Measurements from ENCODE around the gene GIMAP8. TPM values are rescaled to one million over a fixed set of nuclear protein-coding genes. Genes with fewer than 3 reads are reported as not detected.
A peak's percentile ranks its signal among the peaks of the same experiment; 100 is the strongest.

Gene GIMAP8
- total and polyA plus RNA-seq, 7 experiments from 2014 or later = 13.8 to 69.7 (median 52.5) TPM

GRCh38 chr7:150502519-150502918 is 52.1 kb downstream of the GIMAP8 start:
- peak; percentile 95 for ATAC-seq
- no peaks in the 10 kb centered on the region for H3K27me3 Mint-ChIP-seq
- H3K4me1 Mint-ChIP-seq = peaks cover 38 to 98% (median 93%) of the 10 kb centered on the region in 7 donors
- H3K27ac ChIP-seq (ENCODE audit: low read depth, low read length) = peak overlapping the region; percentile 71
- H3K9me3 ChIP-seq (ENCODE audit: control insufficient read depth in 2 of 3, low read length in 3 of 3) = no peaks in the 10 kb centered on the region
- peak overlapping the region; percentile 90 to 98 (median 94) for H3K27ac Mint-ChIP-seq
- H3K4me3 ChIP-seq (ENCODE audit: low read length) = peak overlapping the region; percentile 15
- intact Hi-C loops (cut with micrococcal nuclease) = loop anchor here (1.0 kb wide), 2 partner anchors 8 to 18 kb away; no protein-coding TSS in a partner anchor
- peaks cover 27 to 63% (median 36%) of the 10 kb centered on the region in 5 donors for H3K36me3 Mint-ChIP-seq
- H3K4me3 Mint-ChIP-seq = peak overlapping the region; percentile 55 to 93 (median 70)
- ChIA-PET CTCF (interaction anchor here (0.7 to 2.0 kb wide), 8 partner anchors 9 to 67 kb away, joined by 3 to 9 read pairs (median 4); partner anchors contain the start of gene GIMAP7), POLR2A (interaction anchor here (0.6 to 11.9 kb wide), 16 partner anchors 11 to 253 kb away, joined by 3 to 320 read pairs (median 6); partner anchors contain the start of genes GIMAP1, GIMAP4, GIMAP7 and GIMAP8)
- H3K4me1 ChIP-seq (ENCODE audit: control insufficient read depth in 2 of 2, insufficient read depth in 2 of 2, low read length in 2 of 2) = peaks cover 34 to 46% of the 10 kb centered on the region in 2 donors
- H3K9me3 Mint-ChIP-seq = peaks cover 2 to 45% (median 34%) of the 10 kb centered on the region in 11 donors
- DNase-seq = peak in 7 of 9 donors; percentile 54 to 80 (median 71)
- H3K36me3 ChIP-seq (ENCODE audit: control insufficient read depth in 2 of 3, insufficient read depth in 3 of 3, low read length in 3 of 3) = no peaks in the 10 kb centered on the region
- no peaks in the 10 kb centered on the region for H3K27me3 ChIP-seq (ENCODE audit: control insufficient read depth in 2 of 2, insufficient read depth in 2 of 2, low read length in 2 of 2)

DNA sequence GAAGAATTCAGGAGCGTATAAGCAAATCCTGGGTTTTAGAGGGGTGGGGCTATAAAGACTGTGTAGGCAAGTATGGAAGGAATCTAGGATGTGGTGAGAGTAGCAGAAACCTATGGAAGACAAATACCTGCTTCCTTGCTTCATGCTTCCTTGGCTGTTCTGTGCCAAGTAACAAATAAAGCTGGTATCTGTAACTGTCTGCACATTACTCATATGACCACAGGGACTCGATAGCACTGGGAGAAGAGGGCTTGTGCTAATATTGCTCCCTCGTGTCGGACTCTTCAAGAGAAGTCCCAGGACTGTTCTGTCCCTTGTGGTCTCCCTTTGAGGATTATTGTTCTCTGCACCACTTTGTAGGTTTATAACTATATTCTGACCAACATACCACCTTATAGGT is 52.7 kb downstream of the GIMAP8 start:
- H3K36me3 ChIP-seq (ENCODE audit: control insufficient read depth in 2 of 3, insufficient read depth in 3 of 3, low read length in 3 of 3) = no peaks in the 10 kb centered on the region
- H3K27ac ChIP-seq (ENCODE audit: low read depth, low read length) = peak overlapping the region; percentile 71
- ATAC-seq (no peak), DNase-seq (no peak)
- no peaks in the 10 kb centered on the region for H3K9me3 ChIP-seq (ENCODE audit: control insufficient read depth in 2 of 3, low read length in 3 of 3)
- POLR2A ChIA-PET = interaction anchor here (0.6 to 11.9 kb wide), 15 partner anchors 11 to 241 kb away, joined by 3 to 320 read pairs (median 7); partner anchors contain the start of genes GIMAP1, GIMAP4, GIMAP7 and GIMAP8
- H3K27me3 Mint-ChIP-seq = no peaks in the 10 kb centered on the region
- H3K36me3 Mint-ChIP-seq = peaks cover 21 to 60% (median 29%) of the 10 kb centered on the region in 5 donors
- intact Hi-C loops (cut with micrococcal nuclease) = loop anchor here in 1 of 2 donors (1.0 kb wide), 1 partner anchor 22 kb away; no protein-coding TSS in a partner anchor
- CTCF ChIA-PET = interaction anchor here (1.0 to 2.0 kb wide), 5 partner anchors 12 to 66 kb away, joined by 3 to 9 read pairs (median 4); partner anchors contain the start of gene GIMAP7
- peaks cover 0 to 38% (median 28%) of the 10 kb centered on the region in 11 donors for H3K9me3 Mint-ChIP-seq
- no peaks in the 10 kb centered on the region for H3K27me3 ChIP-seq (ENCODE audit: control insufficient read depth in 2 of 2, insufficient read depth in 2 of 2, low read length in 2 of 2)
- H3K4me1 ChIP-seq (ENCODE audit: control insufficient read depth in 2 of 2, insufficient read depth in 2 of 2, low read length in 2 of 2) = peaks cover 34 to 52% of the 10 kb centered on the region in 2 donors
- H3K4me3 ChIP-seq (ENCODE audit: low read length) = peak overlapping the region; percentile 7
- H3K27ac Mint-ChIP-seq = peak overlapping the region; percentile 90 to 98 (median 94)
- peak overlapping the region; percentile 61 to 93 (median 72) for H3K4me3 Mint-ChIP-seq
- peaks cover 38 to 98% (median 93%) of the 10 kb centered on the region in 7 donors for H3K4me1 Mint-ChIP-seq

DNA sequence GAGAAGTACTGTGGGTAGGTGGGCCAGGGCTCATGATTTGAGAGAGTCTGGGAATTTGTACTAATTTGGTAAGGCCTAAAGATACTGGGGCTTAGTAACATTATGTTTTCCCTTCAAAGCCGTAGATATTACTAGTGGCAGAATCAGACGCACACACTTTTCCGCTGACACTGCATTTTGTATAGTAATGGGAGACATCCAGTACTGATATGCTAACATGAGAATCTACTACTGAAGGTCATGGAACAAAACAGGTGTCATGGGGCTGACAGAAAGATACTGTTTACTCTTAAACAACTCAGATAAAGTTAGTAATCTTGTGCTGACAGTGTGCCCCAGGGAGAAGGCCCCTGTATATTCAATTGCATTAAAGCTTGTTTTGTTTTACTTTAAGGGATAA is 53.2 kb downstream of the GIMAP8 start:
- peak overlapping the region; percentile 7 for H3K4me3 ChIP-seq (ENCODE audit: low read length)
- ChIA-PET POLR2A (interaction anchor here (0.8 to 11.9 kb wide), 11 partner anchors 12 to 245 kb away, joined by 3 to 320 read pairs (median 8); partner anchors contain the start of genes GIMAP1, GIMAP4, GIMAP7 and GIMAP8), CTCF (interaction anchor here (1.6 to 2.0 kb wide), 2 partner anchors 10 to 51 kb away, joined by 4 to 7 read pairs; no protein-coding TSS in a partner anchor)
- Mint-ChIP-seq H3K4me1 (peaks cover 41 to 98% (median 93%) of the 10 kb centered on the region in 7 donors), H3K36me3 (peaks cover 18 to 55% (median 25%) of the 10 kb centered on the region in 5 donors), H3K27ac (peak overlapping the region; percentile 90 to 98 (median 94)), H3K4me3 (peak overlapping the region; percentile 61 to 93 (median 72)), H3K27me3 (no peaks in the 10 kb centered on the region), H3K9me3 (peaks cover 0 to 34% (median 24%) of the 10 kb centered on the region in 11 donors)
- peak in 1 of 9 donors; percentile 72 for DNase-seq
- no peaks in the 10 kb centered on the region for H3K27me3 ChIP-seq (ENCODE audit: control insufficient read depth in 2 of 2, insufficient read depth in 2 of 2, low read length in 2 of 2)
- ATAC-seq = no peak
- no peaks in the 10 kb centered on the region for H3K36me3 ChIP-seq (ENCODE audit: control insufficient read depth in 2 of 3, insufficient read depth in 3 of 3, low read length in 3 of 3)
- no peaks in the 10 kb centered on the region for H3K9me3 ChIP-seq (ENCODE audit: control insufficient read depth in 2 of 3, low read length in 3 of 3)
- peaks cover 34 to 56% of the 10 kb centered on the region in 2 donors for H3K4me1 ChIP-seq (ENCODE audit: control insufficient read depth in 2 of 2, insufficient read depth in 2 of 2, low read length in 2 of 2)
- peak overlapping the region; percentile 71 for H3K27ac ChIP-seq (ENCODE audit: low read depth, low read length)
- intact Hi-C loops (cut with micrococcal nuclease) = loop anchor here in 1 of 2 donors (1.0 kb wide), 1 partner anchor 22 kb away; no protein-coding TSS in a partner anchor

GRCh38 chr7:150507947-150508602 is 57.6 kb downstream of the GIMAP8 start:
- Histone ChIP-seq H3K27me3 (ENCODE audit: control insufficient read depth in 2 of 2, insufficient read depth in 2 of 2, low read length in 2 of 2) (no peaks in the 10 kb centered on the region), H3K4me1 (ENCODE audit: control insufficient read depth in 2 of 2, insufficient read depth in 2 of 2, low read length in 2 of 2) (peaks cover 61 to 93% of the 10 kb centered on the region in 2 donors), H3K4me3 (ENCODE audit: low read length) (peak overlapping the region; percentile 52), H3K27ac (ENCODE audit: low read depth, low read length) (peak overlapping the region; percentile 74), H3K36me3 (ENCODE audit: control insufficient read depth in 2 of 3, insufficient read depth in 3 of 3, low read length in 3 of 3) (no peaks in the 10 kb centered on the region), H3K9me3 (ENCODE audit: control insufficient read depth in 2 of 3, low read length in 3 of 3) (no peaks in the 10 kb centered on the region)
- H3K27ac Mint-ChIP-seq = peak overlapping the region; percentile 92 to 98 (median 95)
- peak in 1 of 9 donors; percentile 22 for DNase-seq
- peak; percentile 56 for ATAC-seq
- no peaks in the 10 kb centered on the region for H3K27me3 Mint-ChIP-seq
- CTCF ChIA-PET = interaction anchor here (0.9 to 3.1 kb wide), 7 partner anchors 24 to 251 kb away, joined by 3 to 21 read pairs (median 4); partner anchors contain the start of gene GIMAP8
- peaks cover 54 to 98% (median 94%) of the 10 kb centered on the region in 7 donors for H3K4me1 Mint-ChIP-seq
- H3K4me3 Mint-ChIP-seq = peak overlapping the region; percentile 67 to 99 (median 88)
- peaks cover 2 to 19% (median 10%) of the 10 kb centered on the region in 11 donors for H3K9me3 Mint-ChIP-seq
- peaks cover 3 to 35% (median 7%) of the 10 kb centered on the region in 5 donors for H3K36me3 Mint-ChIP-seq
- intact Hi-C loops (cut with micrococcal nuclease) = loop anchor here in 1 of 2 donors (1.0 kb wide), 3 partner anchors 8 to 60 kb away; no protein-coding TSS in a partner anchor
- POLR2A ChIA-PET = interaction anchor here (0.6 to 11.9 kb wide), 23 partner anchors 8 to 370 kb away, joined by 3 to 320 read pairs (median 4); partner anchors contain the start of genes GIMAP1, GIMAP4, GIMAP5 and GIMAP7

- ChIA-PET POLR2A (interaction anchor here (0.5 to 13.3 kb wide), 20 partner anchors 6 to 245 kb away, joined by 3 to 829 read pairs (median 8); partner anchors contain the start of genes GIMAP4, GIMAP6 and GIMAP8), CTCF (interaction anchor here (0.6 to 7.4 kb wide), 8 partner anchors 9 to 244 kb away, joined by 3 to 91 read pairs (median 4); partner anchors contain the start of gene GIMAP8)
- peaks cover 50 to 79% of the 10 kb centered on the region in 2 donors for H3K4me1 ChIP-seq (ENCODE audit: control insufficient read depth in 2 of 2, insufficient read depth in 2 of 2, low read length in 2 of 2)
- H3K27me3 Mint-ChIP-seq = no peaks in the 10 kb centered on the region
- peaks cover 10 to 39% (median 11%) of the 10 kb centered on the region in 5 donors for H3K36me3 Mint-ChIP-seq
- peaks cover 0 to 9% (median 0%) of the 10 kb centered on the region in 3 experiments for H3K36me3 ChIP-seq (ENCODE audit: control insufficient read depth in 2 of 3, insufficient read depth in 3 of 3, low read length in 3 of 3)
- H3K9me3 ChIP-seq (ENCODE audit: control insufficient read depth in 2 of 3, low read length in 3 of 3) = no peaks in the 10 kb centered on the region
- peak overlapping the region; percentile 83 to 99 (median 95) for H3K27ac Mint-ChIP-seq
- H3K27me3 ChIP-seq (ENCODE audit: control insufficient read depth in 2 of 2, insufficient read depth in 2 of 2, low read length in 2 of 2) = no peaks in the 10 kb centered on the region
- ATAC-seq (no peak), DNase-seq (peak in 2 of 9 donors; percentile 14 to 39)
- peaks cover 2 to 19% (median 10%) of the 10 kb centered on the region in 11 donors for H3K9me3 Mint-ChIP-seq
- peaks cover 51 to 85% (median 81%) of the 10 kb centered on the region in 7 donors for H3K4me1 Mint-ChIP-seq
- peak overlapping the region; percentile 27 for H3K4me3 ChIP-seq (ENCODE audit: low read length)
- H3K27ac ChIP-seq (ENCODE audit: low read depth, low read length) = peak overlapping the region; percentile 84
- intact Hi-C loops (cut with micrococcal nuclease) = loop anchor here (5.0 kb wide), 1 partner anchor 154 kb away; no protein-coding TSS in a partner anchor
- peak overlapping the region; percentile 5 to 100 (median 77) for H3K4me3 Mint-ChIP-seq
These were observed 60.6 kb downstream of the GIMAP8 start for GRCh38 chr7:150511048-150511447.

All from naive thymus-derived CD4-positive, alpha-beta T cell (primary cell).